ENCODE results near the gene MEGF10.

DNA sequence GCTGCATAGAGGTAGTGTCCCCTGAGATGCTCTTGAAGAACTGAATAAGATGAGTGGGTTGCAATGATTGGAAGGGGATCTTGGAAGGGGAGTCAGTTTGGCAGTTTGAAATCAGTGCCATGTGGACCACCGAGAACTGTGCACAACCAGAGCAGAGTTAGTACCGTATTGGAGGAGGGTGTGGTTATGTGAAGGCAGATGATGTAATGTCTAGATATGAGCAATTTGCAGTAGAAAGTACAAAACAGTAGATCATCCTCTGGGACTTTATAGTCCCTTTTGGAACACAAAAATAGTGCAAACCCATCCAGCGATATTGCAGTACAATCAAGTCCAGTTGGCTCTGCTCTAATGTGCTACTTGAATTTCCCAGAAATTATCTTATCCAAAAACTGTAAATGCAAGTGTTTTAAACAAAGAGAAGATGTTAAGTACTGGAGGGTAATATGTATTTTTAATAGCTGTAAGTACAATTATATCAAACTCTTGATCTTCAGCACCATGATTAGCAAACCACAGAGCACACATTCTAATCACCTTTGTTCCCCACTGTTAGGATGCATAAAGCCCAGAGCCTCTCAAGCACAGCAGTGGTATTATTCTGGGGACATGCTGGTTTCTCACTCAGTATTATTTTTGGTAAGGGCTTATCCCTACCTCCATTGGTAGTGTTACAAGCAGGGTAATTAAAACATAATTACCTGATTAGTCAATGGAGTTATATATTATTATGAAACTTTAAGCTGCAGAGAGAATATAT lies 41.5 kb downstream of the MEGF10 start:
- TF ChIP-seq HDGF (IDR thresholded peaks at IDR 0.05; ENCODE audit: borderline replicate concordance) (no peak), FOXM1 (IDR thresholded peaks at IDR 0.05; ENCODE audit: borderline replicate concordance) (no peak), FOXK2 (IDR thresholded peaks at IDR 0.05) (no peak), ELF4 (IDR thresholded peaks at IDR 0.05) (no peak), TARDBP (IDR thresholded peaks at IDR 0.05) (no peak), BHLHE40 (IDR thresholded peaks at IDR 0.05; ENCODE audit: borderline replicate concordance) (no peak), FOXA1 (IDR thresholded peaks at IDR 0.05) (no peak), ARNT (IDR thresholded peaks at IDR 0.05) (no peak)

Data from HEK293T (cell line).